Fibroblast of the aortic adventitia (primary cell): ENCODE measurements around the gene ENAM. TPM values are rescaled to one million over a fixed set of nuclear protein-coding genes. Genes with fewer than 3 reads are reported as not detected.

Experiments
- DNase-seq: peaks from one replicate; pipeline ENCODE4 v3.0.0-alpha.2; 2010; ENCODE audit warnings: low read depth
- H3K4me3 ChIP-seq: 2 replicates; pipeline ENCODE4 v1.5.1; 2011; ENCODE audit warnings: low read depth, mild to moderate bottlenecking, control low read depth, low read length, moderate library complexity
- CTCF ChIP-seq: IDR thresholded peaks from 2 replicates; pipeline ENCODE4 v1.5.1; 2011; ENCODE audit warnings: mild to moderate bottlenecking, low read length, control low read depth, inconsistent platforms; ENCODE audit not compliant: insufficient read depth
- total RNA-seq: library from RNA; depleted of rRNA; stranded (reverse); fragments of >200 nt; gene quantifications from 2 replicates; pipeline ENCODE4 v1.2.3, GENCODE V29; 2012; ENCODE audit warnings: low replicate concordance

ENAM gene
- total RNA-seq, 1 donor, result 0.18 TPM

DNA sequence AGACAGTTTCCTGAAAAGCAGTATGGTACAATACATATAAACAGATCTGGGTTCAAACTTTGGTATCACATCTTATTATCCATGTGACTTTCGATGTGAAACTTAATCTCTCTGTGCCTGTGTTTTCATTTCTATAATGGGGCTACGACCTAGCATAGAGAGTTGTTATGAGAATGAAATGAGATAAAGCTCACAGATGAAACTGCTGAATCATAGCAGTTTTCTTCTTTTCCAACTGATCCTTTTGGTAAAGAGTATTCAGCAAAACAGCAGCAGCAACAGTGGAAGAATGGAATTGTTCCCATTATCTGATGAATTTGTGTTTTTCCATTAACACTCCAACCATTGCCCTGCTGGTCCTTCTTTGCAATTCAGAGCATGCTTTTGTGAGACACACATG lies 20.2 kb upstream of the ENAM start:
- DNase-seq, result no peak
- TF ChIP-seq CTCF, result no peak
- H3K4me3 ChIP-seq, result no peak overlapping the region

- H3K4me3 ChIP-seq, result no peak overlapping the region
- TF ChIP-seq CTCF, result no peak
Measured at GRCh38 chr4:70613306-70614183, 15.0 kb upstream of the ENAM start.

GRCh38 chr4:70614184-70614555 lies 14.4 kb upstream of the ENAM start:
- no peak overlapping the region for H3K4me3 ChIP-seq
- TF ChIP-seq CTCF, result no peak
- no peak for DNase-seq

More at GRCh38 chr4:70613306-70614183, 15.0 kb upstream of the ENAM start:
- DNase-seq, result peak; percentile 8

- DNase-seq, result no peak
- TF ChIP-seq CTCF, result no peak
Measured at GRCh38 chr4:70619288-70619687, 9.3 kb upstream of the ENAM start.

GRCh38 chr4:70619778-70620177 lies 8.8 kb upstream of the ENAM start:
- TF ChIP-seq CTCF, result no peak
- H3K4me3 ChIP-seq, result no peak overlapping the region
- DNase-seq, result no peak

More at GRCh38 chr4:70619288-70619687, 9.3 kb upstream of the ENAM start:
- H3K4me3 ChIP-seq, result no peak overlapping the region

DNA sequence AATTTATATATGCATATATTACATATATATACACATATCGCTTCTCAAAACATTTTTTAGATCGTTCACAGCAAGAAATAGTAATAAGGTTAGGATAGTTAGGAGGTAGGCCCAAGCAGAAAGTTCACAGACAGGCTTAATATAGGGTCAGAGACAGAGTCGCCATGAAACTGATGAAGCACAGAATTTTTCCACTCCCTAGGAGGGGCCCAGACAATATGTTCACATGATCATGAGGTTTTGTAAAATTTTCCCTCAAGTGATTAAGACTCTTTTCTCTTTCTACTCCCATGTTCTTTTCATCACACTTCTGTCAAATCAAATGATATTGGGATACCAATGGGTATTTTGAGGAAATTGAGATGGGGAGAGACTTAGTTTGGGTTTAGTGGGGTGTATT lies 5.2 kb upstream of the ENAM start:
- no peak for DNase-seq
- TF ChIP-seq CTCF, result no peak
- H3K4me3 ChIP-seq, result no peak overlapping the region
